Adrenal gland (tissue), 5 donors: Measurements from ENCODE around the gene FDCSP.

ENCODE experiments used
- POLR2A ChIP-seq, 2 donors: fragments of 450-650 bp; IDR thresholded peaks; one replicate each; pipeline ENCODE4 v1.6.1; 2017; ENCODE audit warnings: antibody characterized with exemption in 2 of 2, mild to moderate bottlenecking in 2 of 2, moderate library complexity in 1 of 2
- TF ChIP-seq, protein P1 (sequence below), 6 experiments: fragments of 450-650 bp in 4 of 6; fragments of 200-600 bp in 2 of 6; sonication (generic) in 1 of 6; IDR thresholded peaks; 1 replicate in 5 of 6; 2 replicates in 1 of 6; pipeline versions ENCODE4 v1.5.1 to v1.8.0; 2016 to 2021; ENCODE audit warnings: antibody characterized with exemption in 6 of 6, mild to moderate bottlenecking in 2 of 6, moderate library complexity in 1 of 6
- donor health status: DM: no; HTN: no; CAD: no.

- TF ChIP-seq, protein P1, sequence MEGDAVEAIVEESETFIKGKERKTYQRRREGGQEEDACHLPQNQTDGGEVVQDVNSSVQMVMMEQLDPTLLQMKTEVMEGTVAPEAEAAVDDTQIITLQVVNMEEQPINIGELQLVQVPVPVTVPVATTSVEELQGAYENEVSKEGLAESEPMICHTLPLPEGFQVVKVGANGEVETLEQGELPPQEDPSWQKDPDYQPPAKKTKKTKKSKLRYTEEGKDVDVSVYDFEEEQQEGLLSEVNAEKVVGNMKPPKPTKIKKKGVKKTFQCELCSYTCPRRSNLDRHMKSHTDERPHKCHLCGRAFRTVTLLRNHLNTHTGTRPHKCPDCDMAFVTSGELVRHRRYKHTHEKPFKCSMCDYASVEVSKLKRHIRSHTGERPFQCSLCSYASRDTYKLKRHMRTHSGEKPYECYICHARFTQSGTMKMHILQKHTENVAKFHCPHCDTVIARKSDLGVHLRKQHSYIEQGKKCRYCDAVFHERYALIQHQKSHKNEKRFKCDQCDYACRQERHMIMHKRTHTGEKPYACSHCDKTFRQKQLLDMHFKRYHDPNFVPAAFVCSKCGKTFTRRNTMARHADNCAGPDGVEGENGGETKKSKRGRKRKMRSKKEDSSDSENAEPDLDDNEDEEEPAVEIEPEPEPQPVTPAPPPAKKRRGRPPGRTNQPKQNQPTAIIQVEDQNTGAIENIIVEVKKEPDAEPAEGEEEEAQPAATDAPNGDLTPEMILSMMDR (IDR thresholded peaks at IDR 0.05), result no peak
- TF ChIP-seq POLR2A (IDR thresholded peaks at IDR 0.05), result no peak
These were observed 48.8 kb upstream of the FDCSP start for GRCh38 chr4:70177090-70177489.
